NCI-H1417 (cell line): ENCODE results near the gene ACSL3.
"Not testable (repeated sequence)": the region's sequence is repeated elsewhere in the genome, so short reads cannot be mapped to it uniquely, and the experiment has no call there.

Source experiments
- DNase-seq, 3 experiments: peaks; one replicate each; lab custom pipeline; 2025; lab: John Stamatoyannopoulos, UW

The ACSL3 gene

GRCh38 chr2:222976521-222977061 is 115.8 kb downstream of the ACSL3 start:
- peak in 1 of 3 experiments; percentile 19 for DNase-seq

- DNase-seq = no peak
Measured at GRCh38 chr2:222977121-222977520, 116.3 kb downstream of the ACSL3 start.

- DNase-seq = no peak
Measured at GRCh38 chr2:222978850-222979249, 118.0 kb downstream of the ACSL3 start.

GRCh38 chr2:222979484-222979883 is 118.6 kb downstream of the ACSL3 start:
- DNase-seq = no peak

- peak; percentile 40 to 72 (median 40) for DNase-seq
Measured at GRCh38 chr2:222982010-222982908, 121.4 kb downstream of the ACSL3 start.

GRCh38 chr2:222982909-222983265 is 122.1 kb downstream of the ACSL3 start:
- no peak for DNase-seq

GRCh38 chr2:222984908-222985307 is 124.1 kb downstream of the ACSL3 start:
- no peak for DNase-seq

GRCh38 chr2:222989431-222989830 is 128.6 kb downstream of the ACSL3 start:
- DNase-seq = no peak

- DNase-seq = not testable (repeated sequence)
Measured at GRCh38 chr2:222990206-222990605, 129.4 kb downstream of the ACSL3 start.

GRCh38 chr2:222992137-222992536 is 131.3 kb downstream of the ACSL3 start:
- DNase-seq = no peak
